Caco-2 (cell line): Measurements from ENCODE around the gene PACS1. TPM values are rescaled to one million over a fixed set of nuclear protein-coding genes. Genes with fewer than 3 reads are reported as not detected.

Experiments
- total RNA-seq: library from RNA; stranded (reverse); gene quantifications from 2 replicates; pipeline ENCODE4 v1.2.3, GENCODE V29; 2022

The PACS1 gene
- total RNA-seq, 1 experiment from 2014 or later, result 82.2 TPM

Other genes starting within 250 kb of the PACS1 start
- not detected in 2 replicates for gene SNX32, start 236.3 kb upstream of the PACS1 start, total RNA-seq
- gene CFL1, start 212.1 kb upstream of the PACS1 start, total RNA-seq, result 960 and 1,056 TPM in 2 replicates
- 74.1 and 74.6 TPM in 2 replicates for gene MUS81, start 209.8 kb upstream of the PACS1 start, total RNA-seq
- 1.3 and 1.4 TPM in 2 replicates for gene EFEMP2, start 197.5 kb upstream of the PACS1 start, total RNA-seq
- gene CTSW, start 190.4 kb upstream of the PACS1 start, total RNA-seq, result not detected in 2 replicates
- 56.8 and 61.5 TPM in 2 replicates for gene FIBP, start 181.8 kb upstream of the PACS1 start, total RNA-seq
- gene CCDC85B, start 179.6 kb upstream of the PACS1 start, total RNA-seq, result 13.3 and 14.7 TPM in 2 replicates
- 2.7 and 3.9 TPM in 2 replicates for gene FOSL1, start 169.9 kb upstream of the PACS1 start, total RNA-seq
- gene C11orf68, start 151.2 kb upstream of the PACS1 start, total RNA-seq, result 19.7 and 20.1 TPM in 2 replicates
- gene DRAP1, start 150.8 kb upstream of the PACS1 start, total RNA-seq, result 91.0 and 93.1 TPM in 2 replicates
- gene TSGA10IP, start 124.8 kb upstream of the PACS1 start, total RNA-seq, result 0.79 TPM in 1 of 2 replicates, not detected in the other
- gene SART1, start 108.5 kb upstream of the PACS1 start, total RNA-seq, result 78.0 and 84.5 TPM in 2 replicates
- 51.2 and 55.3 TPM in 2 replicates for gene EIF1AD, start 68.1 kb upstream of the PACS1 start, total RNA-seq
- 295 and 300 TPM in 2 replicates for gene BANF1, start 67.8 kb upstream of the PACS1 start, total RNA-seq
- not detected in 2 replicates for gene CST6, start 58.3 kb upstream of the PACS1 start, total RNA-seq
- not detected in 2 replicates for gene CATSPER1, start 43.8 kb upstream of the PACS1 start, total RNA-seq
- gene GAL3ST3, start 21.1 kb upstream of the PACS1 start, total RNA-seq, result not detected in 2 replicates
- gene SF3B2, start 17.9 kb upstream of the PACS1 start, total RNA-seq, result 224 and 225 TPM in 2 replicates
- 49.5 and 53.1 TPM in 2 replicates for gene KLC2, start 187.4 kb downstream of the PACS1 start, total RNA-seq
- gene RAB1B, start 198.4 kb downstream of the PACS1 start, total RNA-seq, result 128 and 132 TPM in 2 replicates
- gene CNIH2, start 207.9 kb downstream of the PACS1 start, total RNA-seq, result 4.9 and 6.1 TPM in 2 replicates
- 140 and 159 TPM in 2 replicates for gene YIF1A, start 218.9 kb downstream of the PACS1 start, total RNA-seq
- 0.68 and 0.88 TPM in 2 replicates for gene TMEM151A, start 221.6 kb downstream of the PACS1 start, total RNA-seq
- gene CD248, start 246.8 kb downstream of the PACS1 start, total RNA-seq, result 0.27 TPM in 1 of 2 replicates, not detected in the other